ENCODE measurements around the gene LKAAEAR1.

DNA sequence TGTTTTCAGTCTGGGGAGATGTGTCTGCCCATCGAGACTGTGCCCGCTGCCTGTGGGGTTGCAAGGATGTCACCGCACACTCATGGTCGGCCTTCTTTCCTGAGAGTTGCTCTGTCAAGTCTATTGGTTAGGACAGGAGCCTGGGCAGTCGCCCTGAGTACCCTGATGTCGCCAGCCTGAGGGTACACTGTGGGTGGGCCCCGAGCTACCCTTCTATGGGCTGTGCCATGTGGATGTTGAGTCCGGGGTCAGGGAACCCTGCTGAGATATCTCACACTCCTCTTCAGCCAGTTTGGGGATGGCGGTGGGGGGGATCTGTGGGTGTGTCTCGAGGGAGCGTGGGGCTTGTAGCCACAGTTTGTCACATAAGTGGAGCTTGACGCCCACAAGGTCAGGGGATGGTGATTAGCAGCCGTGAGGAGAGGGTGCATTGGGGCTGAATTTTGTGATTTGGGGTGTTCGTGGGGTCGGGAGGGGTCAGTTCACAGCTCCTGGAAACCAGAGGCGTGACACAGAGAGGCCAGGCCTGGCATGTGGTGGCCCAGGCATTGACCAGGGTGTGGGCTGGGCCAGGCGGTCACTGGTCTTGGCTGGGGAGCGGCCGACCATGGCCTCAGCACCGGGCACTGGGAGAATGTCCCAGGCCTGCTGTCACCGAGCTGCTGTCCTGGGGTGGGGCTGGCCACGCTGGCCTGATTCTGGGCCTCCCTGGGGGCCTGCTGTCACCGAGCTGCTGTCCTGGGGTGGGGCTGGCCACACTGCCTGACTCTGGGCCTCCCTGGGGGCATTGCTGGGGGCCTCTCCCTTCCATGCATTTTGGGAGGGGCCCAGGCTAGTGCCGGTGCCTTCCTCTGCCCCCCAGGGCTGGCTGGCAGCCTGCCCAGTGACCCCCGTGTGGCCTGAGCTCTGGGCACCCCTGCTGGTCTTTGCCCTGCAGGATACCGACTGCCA is 24.8 kb upstream of the LKAAEAR1 start:
- TF ChIP-seq CTCF (IDR thresholded peaks at IDR 0.05; ENCODE audit: poor library complexity) (no peak), EZH2 (IDR thresholded peaks at IDR 0.05; ENCODE audit: borderline replicate concordance) (no peak)

Measured in hepatocyte (in vitro differentiated cells).